DOHH2 (cell line): ENCODE data around the gene ESF1.

Source experiments
- H3F3A ChIP-seq: fragments of 200-600 bp; sonication (generic), shearing (Covaris generic); 2 replicates; pipeline ENCODE4 v1.6.0; 2016; ENCODE audit warnings: antibody characterized with exemption, mild to moderate bottlenecking; ENCODE audit not compliant: control insufficient read depth, insufficient read depth
- H3K27ac ChIP-seq: fragments of 200-600 bp; sonication (generic); 2 replicates; pipeline ENCODE4 v1.5.1; 2014; ENCODE audit warnings: low read depth, mild to moderate bottlenecking, low read length, moderate library complexity
- H3K27me3 ChIP-seq: fragments of 200-600 bp; sonication (generic); 2 replicates; pipeline ENCODE4 v1.6.1; 2014; ENCODE audit warnings: mild to moderate bottlenecking, low read length, mixed read lengths; ENCODE audit not compliant: control insufficient read depth
- H3K36me3 ChIP-seq: fragments of 200-600 bp; sonication (generic); 2 replicates; pipeline ENCODE4 v1.6.1; 2014; ENCODE audit warnings: mild to moderate bottlenecking, low read length, moderate library complexity, mixed read lengths; ENCODE audit not compliant: control insufficient read depth
- H3K4me1 ChIP-seq: fragments of 200-600 bp; sonication (generic); 2 replicates; pipeline ENCODE4 v1.6.1; 2014; ENCODE audit warnings: mild to moderate bottlenecking, low read length, mixed read lengths; ENCODE audit not compliant: control insufficient read depth
- H3K4me2 ChIP-seq: fragments of 200-600 bp; sonication (generic); 2 replicates; pipeline ENCODE4 v1.6.0; 2014; ENCODE audit warnings: mild to moderate bottlenecking, low read length, moderate library complexity
- H3K4me3 ChIP-seq: fragments of 200-600 bp; sonication (generic); 2 replicates; pipeline ENCODE4 v1.5.1; 2014; ENCODE audit warnings: mild to moderate bottlenecking, low read length, mixed read lengths
- H3K79me2 ChIP-seq: fragments of 200-600 bp; sonication (generic); 2 replicates; pipeline ENCODE4 v1.6.1; 2014; ENCODE audit warnings: mild to moderate bottlenecking, low read length, mixed read lengths; ENCODE audit not compliant: control insufficient read depth
- H3K9me2 ChIP-seq: fragments of 200-600 bp; sonication (generic); replicated peaks from 2 replicates; pipeline ENCODE4 v1.6.1; 2014; ENCODE audit warnings: mild to moderate bottlenecking, low read length, mixed read lengths; ENCODE audit not compliant: control insufficient read depth
- H3K9me3 ChIP-seq: fragments of 200-600 bp; sonication (generic); 2 replicates; pipeline ENCODE4 v1.6.1; 2014; ENCODE audit warnings: antibody characterized with exemption, low read length, mixed read lengths; ENCODE audit not compliant: control insufficient read depth, insufficient read depth
- H4K20me1 ChIP-seq: fragments of 200-600 bp; sonication (generic); 2 replicates; pipeline ENCODE4 v1.6.0; 2014; ENCODE audit warnings: low read depth, mild to moderate bottlenecking, antibody characterized with exemption, low read length, moderate library complexity; ENCODE audit not compliant: control insufficient read depth, insufficient read depth
- CTCF ChIP-seq: fragments of 200-600 bp; sonication (generic); IDR thresholded peaks from one replicate; pipeline ENCODE4 v1.5.1; 2014; ENCODE audit warnings: antibody characterized with exemption, mild to moderate bottlenecking, low read depth, low read length; ENCODE audit not compliant: poor library complexity, severe bottlenecking
- EZH2phosphoT487 ChIP-seq: fragments of 200-600 bp; sonication (generic); IDR thresholded peaks from 2 replicates; pipeline ENCODE4 v1.6.1; 2017; ENCODE audit warnings: borderline replicate concordance, mild to moderate bottlenecking, antibody characterized with exemption, low read length, moderate library complexity, mixed read lengths

ESF1 gene

GRCh38 chr20:13794667-13795066, 9.9 kb upstream of the ESF1 start:
- peaks cover 88% of the 10 kb centered on the region for H3K36me3 ChIP-seq
- H3K27ac ChIP-seq, result no peak overlapping the region
- TF ChIP-seq EZH2phosphoT487, result no peak
- H3K4me2 ChIP-seq, result no peak overlapping the region
- no peaks in the 10 kb centered on the region for H4K20me1 ChIP-seq
- H3K27me3 ChIP-seq, result no peaks in the 10 kb centered on the region
- H3K79me2 ChIP-seq, result no peaks in the 10 kb centered on the region
- H3K9me2 ChIP-seq, result no peaks in the 10 kb centered on the region
- no peaks in the 10 kb centered on the region for H3K4me1 ChIP-seq
- H3K9me3 ChIP-seq, result no peaks in the 10 kb centered on the region
- no peak overlapping the region for H3K4me3 ChIP-seq
- H3F3A ChIP-seq, result no peaks in the 10 kb centered on the region

GRCh38 chr20:13793001-13793400, 8.3 kb upstream of the ESF1 start:
- no peak overlapping the region for H3K4me3 ChIP-seq
- H3F3A ChIP-seq, result no peaks in the 10 kb centered on the region
- no peaks in the 10 kb centered on the region for H3K4me1 ChIP-seq
- TF ChIP-seq CTCF (no peak), EZH2phosphoT487 (no peak)
- H3K36me3 ChIP-seq, result peaks cover 84% of the 10 kb centered on the region
- no peaks in the 10 kb centered on the region for H3K27me3 ChIP-seq
- H3K9me3 ChIP-seq, result no peaks in the 10 kb centered on the region
- no peak overlapping the region for H3K4me2 ChIP-seq
- H3K79me2 ChIP-seq, result 0 out of 2 replicates have a peak, but pooled peaks cover 1% of the 10 kb centered on the region
- H3K27ac ChIP-seq, result no peak overlapping the region
- H3K9me2 ChIP-seq, result no peaks in the 10 kb centered on the region
- peaks cover 1% of the 10 kb centered on the region; the same call in 1 of the 2 replicates for H4K20me1 ChIP-seq

- Histone ChIP-seq H3K4me1 (peaks cover under 1% of the 10 kb centered on the region; the same call in 1 of the 2 replicates), H3K27ac (no peak overlapping the region), H3K36me3 (peaks cover 85% of the 10 kb centered on the region), H3K4me2 (no peak overlapping the region), H3K79me2 (peaks cover 11% of the 10 kb centered on the region), H3K9me2 (no peaks in the 10 kb centered on the region), H3F3A (peaks cover 4% of the 10 kb centered on the region), H3K4me3 (no peak overlapping the region), H3K9me3 (no peaks in the 10 kb centered on the region), H4K20me1 (peaks cover 4% of the 10 kb centered on the region; the same call in 1 of the 2 replicates), H3K27me3 (no peaks in the 10 kb centered on the region)
- TF ChIP-seq EZH2phosphoT487 (no peak), CTCF (no peak)
Measured at GRCh38 chr20:13791540-13792459, 7.1 kb upstream of the ESF1 start.

GRCh38 chr20:13790708-13791107, 6.0 kb upstream of the ESF1 start:
- no peak overlapping the region for H3K4me3 ChIP-seq
- no peak overlapping the region for H3K27ac ChIP-seq
- peaks cover 11% of the 10 kb centered on the region for H3K4me1 ChIP-seq
- peaks cover 75% of the 10 kb centered on the region for H3K36me3 ChIP-seq
- H3K79me2 ChIP-seq, result peaks cover 22% of the 10 kb centered on the region
- H3K9me3 ChIP-seq, result no peaks in the 10 kb centered on the region
- TF ChIP-seq EZH2phosphoT487, result no peak
- no peak for TF ChIP-seq CTCF
- no peaks in the 10 kb centered on the region for H3K9me2 ChIP-seq
- H3K4me2 ChIP-seq, result no peak overlapping the region
- peaks cover 10% of the 10 kb centered on the region for H4K20me1 ChIP-seq
- H3F3A ChIP-seq, result peaks cover 4% of the 10 kb centered on the region
- H3K27me3 ChIP-seq, result no peaks in the 10 kb centered on the region
